ENCODE measurements around the gene FAM136A. TPM values are rescaled to one million over a fixed set of nuclear protein-coding genes. Genes with fewer than 3 reads are reported as not detected.

FAM136A gene
- total and polyA plus RNA-seq, 10 of the 15 experiments (the other 5 are each of a cell fraction or from before 2014, with no cell fraction given): 69.3 to 173 (median 107) TPM

GRCh38 chr2:70330476-70330875, 28.6 kb upstream of the FAM136A start:
- RAD21 ChIA-PET (ENCODE audit: unreplicated experiment): no interaction called here
- no TSS peak for BruUV-seq (replicated peaks)
- POLR2A ChIA-PET: no interaction called here

More at GRCh38 chr2:70330476-70330875, 28.6 kb upstream of the FAM136A start:
- CTCF ChIA-PET: interaction anchor here (0.6 to 2.2 kb wide), 2 partner anchors 26 to 1348 kb away, joined by 4 to 6 read pairs; no protein-coding TSS in a partner anchor
- Histone ChIP-seq H3K79me2 (ENCODE audit: control insufficient read depth, insufficient read depth, low read length) (no peaks in the 10 kb centered on the region), H3K27me3 (replicated peaks in 1 of 2; ENCODE audit: control insufficient read depth in 2 of 2, insufficient read depth in 2 of 2, low read length in 1 of 2) (peaks cover 0 to 3% of the 10 kb centered on the region in 2 experiments; a peak in 2 of 4 replicates), H3K36me3 (ENCODE audit: control insufficient read depth in 2 of 2, insufficient read depth in 2 of 2, low read length in 1 of 2) (no peaks in the 10 kb centered on the region), H3K4me1 (ENCODE audit: control insufficient read depth, insufficient read depth, low read length) (no peaks in the 10 kb centered on the region), H3K4me2 (ENCODE audit: control insufficient read depth, insufficient read depth) (no peak overlapping the region), H3K9me3 (replicated peaks; ENCODE audit: control insufficient read depth, insufficient read depth, low read length) (no peaks in the 10 kb centered on the region), H3K27ac (ENCODE audit: control insufficient read depth, insufficient read depth) (no peak overlapping the region), H3K4me3 (no peak overlapping the region), H2AFZ (ENCODE audit: control insufficient read depth, low read depth, low read length) (no peak overlapping the region), H3K9ac (ENCODE audit: control insufficient read depth, insufficient read depth, low read length) (no peak overlapping the region), H4K20me1 (ENCODE audit: control insufficient read depth, insufficient read depth) (no peaks in the 10 kb centered on the region)
- SMC1A ChIA-PET (ENCODE audit: uncharacterized antibody, unreplicated experiment): no interaction called here
- in situ Hi-C loops (cut with MboI) (no loop called here), intact Hi-C loops (cut with micrococcal nuclease; ENCODE audit: unreplicated experiment) (no loop called here)
- ATAC-seq (no peak), DNase-seq (ENCODE audit: low read depth, low spot score) (no peak), FAIRE-seq (no peak)
- TF ChIP-seq SRF (IDR thresholded peaks at IDR 0.05; ENCODE audit: low read depth in 2 of 2, low read length in 2 of 2) (no peak), RELB (IDR thresholded peaks at IDR 0.05; ENCODE audit: low read depth) (no peak), BHLHE40 (IDR thresholded peaks at IDR 0.05; ENCODE audit: borderline replicate concordance in 1 of 2, low read depth in 2 of 2, low read length in 1 of 2) (no peak), TARDBP (IDR thresholded peaks at IDR 0.05; ENCODE audit: borderline replicate concordance) (no peak), PAX8 (IDR thresholded peaks at IDR 0.05) (no peak), RBBP5 (conservative IDR thresholded peaks at IDR 0.05) (no peak), MAX (IDR thresholded peaks at IDR 0.05; ENCODE audit: low read depth, low read length) (no peak), ZNF622 (IDR thresholded peaks at IDR 0.05) (no peak), PAX5 (IDR thresholded peaks at IDR 0.05; ENCODE audit: borderline replicate concordance, low read depth, low read length) (no peak), NR2F1 (conservative IDR thresholded peaks at IDR 0.05) (no peak), ZBED1 (IDR thresholded peaks at IDR 0.05; ENCODE audit: borderline replicate concordance) (no peak), NFIC (IDR thresholded peaks at IDR 0.05; ENCODE audit: low read depth, low read length) (no peak), WRNIP1 (IDR thresholded peaks at IDR 0.05; ENCODE audit: borderline replicate concordance, low read depth, low read length) (no peak), SP1 (IDR thresholded peaks at IDR 0.05; ENCODE audit: low read depth, low read length) (no peak), STAT1 (conservative IDR thresholded peaks at IDR 0.05) (no peak), YY1 (IDR thresholded peaks at IDR 0.05; ENCODE audit: low read depth, low read length) (no peak)
- TF ChIP-seq, protein P1, sequence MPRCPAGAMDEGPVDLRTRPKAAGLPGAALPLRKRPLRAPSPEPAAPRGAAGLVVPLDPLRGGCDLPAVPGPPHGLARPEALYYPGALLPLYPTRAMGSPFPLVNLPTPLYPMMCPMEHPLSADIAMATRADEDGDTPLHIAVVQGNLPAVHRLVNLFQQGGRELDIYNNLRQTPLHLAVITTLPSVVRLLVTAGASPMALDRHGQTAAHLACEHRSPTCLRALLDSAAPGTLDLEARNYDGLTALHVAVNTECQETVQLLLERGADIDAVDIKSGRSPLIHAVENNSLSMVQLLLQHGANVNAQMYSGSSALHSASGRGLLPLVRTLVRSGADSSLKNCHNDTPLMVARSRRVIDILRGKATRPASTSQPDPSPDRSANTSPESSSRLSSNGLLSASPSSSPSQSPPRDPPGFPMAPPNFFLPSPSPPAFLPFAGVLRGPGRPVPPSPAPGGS (IDR thresholded peaks at IDR 0.05; ENCODE audit: borderline replicate concordance, insufficient read depth, low read depth, low read length, poor library complexity, severe bottlenecking): no peak
- TF ChIP-seq, protein P2, sequence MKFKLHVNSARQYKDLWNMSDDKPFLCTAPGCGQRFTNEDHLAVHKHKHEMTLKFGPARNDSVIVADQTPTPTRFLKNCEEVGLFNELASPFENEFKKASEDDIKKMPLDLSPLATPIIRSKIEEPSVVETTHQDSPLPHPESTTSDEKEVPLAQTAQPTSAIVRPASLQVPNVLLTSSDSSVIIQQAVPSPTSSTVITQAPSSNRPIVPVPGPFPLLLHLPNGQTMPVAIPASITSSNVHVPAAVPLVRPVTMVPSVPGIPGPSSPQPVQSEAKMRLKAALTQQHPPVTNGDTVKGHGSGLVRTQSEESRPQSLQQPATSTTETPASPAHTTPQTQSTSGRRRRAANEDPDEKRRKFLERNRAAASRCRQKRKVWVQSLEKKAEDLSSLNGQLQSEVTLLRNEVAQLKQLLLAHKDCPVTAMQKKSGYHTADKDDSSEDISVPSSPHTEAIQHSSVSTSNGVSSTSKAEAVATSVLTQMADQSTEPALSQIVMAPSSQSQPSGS (IDR thresholded peaks at IDR 0.05; ENCODE audit: low read length): no peak
- 76% methylated on average over 3 of the region's 3 CpGs for WGBS (ENCODE audit: insufficient coverage, insufficient replicate concordance, low lambda C conversion rate, missing lambda C conversion rate)
